GM12878 (cell line): ENCODE data around the gene VRK3. TPM values are rescaled to one million over a fixed set of nuclear protein-coding genes. Genes with fewer than 3 reads are reported as not detected.

Experiments used
- CREM ChIP-seq: IDR thresholded peaks from 2 replicates; pipeline ENCODE4 v1.6.1; 2014; ENCODE audit warnings: antibody characterized with exemption, low read depth
- GATAD2B ChIP-seq: fragments of 450-650 bp; conservative IDR thresholded peaks from 2 replicates; pipeline ENCODE4 v1.6.1; 2017; ENCODE audit warnings: low read depth, mild to moderate bottlenecking, moderate library complexity
- IKZF1 ChIP-seq: fragments of 450-650 bp; conservative IDR thresholded peaks from 2 replicates; pipeline ENCODE4 v1.6.1; 2017; ENCODE audit warnings: antibody characterized with exemption, mild to moderate bottlenecking
- MTA2 ChIP-seq: fragments of 450-650 bp; IDR thresholded peaks from 2 replicates; pipeline ENCODE4 v1.6.1; 2016; ENCODE audit warnings: low read depth, mild to moderate bottlenecking, moderate library complexity
- NBN ChIP-seq: fragments of 450-650 bp; IDR thresholded peaks from 2 replicates; pipeline ENCODE4 v1.6.1; 2016
- SKIL ChIP-seq: fragments of 450-650 bp; IDR thresholded peaks from 2 replicates; pipeline ENCODE4 v1.6.1; 2017; ENCODE audit warnings: mild to moderate bottlenecking, low read depth, inconsistent platforms; ENCODE audit not compliant: poor library complexity, severe bottlenecking
- SMC3 ChIP-seq: IDR thresholded peaks from 2 replicates; pipeline ENCODE4 v1.6.1; 2011; ENCODE audit warnings: low read length, improper control_type of control experiment, borderline replicate concordance
- YY1 ChIP-seq: IDR thresholded peaks from 2 replicates; pipeline ENCODE4 v1.6.1; 2011; ENCODE audit warnings: low read depth, mild to moderate bottlenecking, low read length
- polyA plus RNA-seq, 11 experiments: library from polyadenylated mRNA; depleted of rRNA in 4 of 11; unstranded in 6 of 11; stranded (reverse) in 5 of 11; fragments of >200 nt; fragmentation: Nextera tagmentation in 4 of 11; fragmentation: Illumina TruSeq in 1 of 11; extraction: Ambion mirVana in 4 of 11; extraction: Trizol in 1 of 11; gene quantifications; 1 replicate in 1 of 11; 2 replicates in 10 of 11; pipeline versions ENCODE4 v1.2.1 to v1.2.3, GENCODE V29; 2011 to 2016; ENCODE audit warnings: inconsistent platforms in 2 of 11, missing spikeins in 2 of 11, low read depth in 1 of 11
- total RNA-seq, 4 experiments: library from RNA; depleted of rRNA in 3 of 4; stranded (reverse); fragments of >200 nt in 3 of 4; fragmentation: Illumina TruSeq in 1 of 4; extraction: Trizol in 1 of 4; gene quantifications; 2 replicates each; pipeline versions ENCODE4 v1.2.1 to v1.2.3, GENCODE V29; 2013 to 2021
- TF ChIP-seq, protein P1 (sequence below), 3 experiments: IDR thresholded peaks in 2 of 3; conservative IDR thresholded peaks in 1 of 3; 2 replicates each; pipeline ENCODE4 v1.5.1; 2011; ENCODE audit warnings: low read depth in 3 of 3, low read length in 3 of 3, mild to moderate bottlenecking in 3 of 3, control low read depth in 2 of 3, moderate library complexity in 2 of 3, inconsistent platforms in 1 of 3, mixed read lengths in 1 of 3; ENCODE audit not compliant: control insufficient read depth in 2 of 3, insufficient read depth in 1 of 3; ENCODE audit errors: extremely low read depth in 1 of 3

The VRK3 gene
- total and polyA plus RNA-seq, 10 of the 15 experiments (the other 5 are each of a cell fraction or from before 2014, with no cell fraction given): 17.3 to 61.9 (median 35.5) TPM

DNA sequence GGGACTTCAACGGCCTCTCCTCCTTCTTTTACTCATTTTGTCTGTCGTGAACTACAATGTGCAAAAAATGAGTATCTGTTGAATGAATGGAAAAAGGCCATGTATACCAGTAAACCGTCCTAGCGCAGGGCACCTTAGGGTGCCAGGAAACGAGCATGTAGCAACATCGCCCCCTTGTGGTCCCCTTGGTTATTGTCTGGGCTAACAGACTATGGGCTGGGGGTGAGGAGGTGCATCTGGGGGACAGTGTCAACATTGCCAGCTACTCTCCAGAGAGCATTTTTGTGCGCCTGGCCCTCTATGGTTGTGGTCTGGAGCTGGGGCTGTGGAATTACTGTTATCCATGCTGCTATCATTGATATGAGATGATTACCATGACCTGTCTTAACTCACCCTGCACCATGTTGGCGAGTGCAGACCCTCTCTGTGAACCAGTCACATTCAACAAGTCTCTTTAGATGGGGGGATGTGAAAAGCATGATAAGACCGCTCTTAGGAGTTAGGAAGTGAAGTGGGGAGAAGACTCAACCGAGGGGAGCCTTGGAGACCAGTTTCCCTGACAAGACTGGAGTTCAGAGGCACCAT lies 41.4 kb downstream of the VRK3 start (continued):
- TF ChIP-seq SMC3: peak; percentile 90
- no peak for TF ChIP-seq CREM
- TF ChIP-seq, protein P1, sequence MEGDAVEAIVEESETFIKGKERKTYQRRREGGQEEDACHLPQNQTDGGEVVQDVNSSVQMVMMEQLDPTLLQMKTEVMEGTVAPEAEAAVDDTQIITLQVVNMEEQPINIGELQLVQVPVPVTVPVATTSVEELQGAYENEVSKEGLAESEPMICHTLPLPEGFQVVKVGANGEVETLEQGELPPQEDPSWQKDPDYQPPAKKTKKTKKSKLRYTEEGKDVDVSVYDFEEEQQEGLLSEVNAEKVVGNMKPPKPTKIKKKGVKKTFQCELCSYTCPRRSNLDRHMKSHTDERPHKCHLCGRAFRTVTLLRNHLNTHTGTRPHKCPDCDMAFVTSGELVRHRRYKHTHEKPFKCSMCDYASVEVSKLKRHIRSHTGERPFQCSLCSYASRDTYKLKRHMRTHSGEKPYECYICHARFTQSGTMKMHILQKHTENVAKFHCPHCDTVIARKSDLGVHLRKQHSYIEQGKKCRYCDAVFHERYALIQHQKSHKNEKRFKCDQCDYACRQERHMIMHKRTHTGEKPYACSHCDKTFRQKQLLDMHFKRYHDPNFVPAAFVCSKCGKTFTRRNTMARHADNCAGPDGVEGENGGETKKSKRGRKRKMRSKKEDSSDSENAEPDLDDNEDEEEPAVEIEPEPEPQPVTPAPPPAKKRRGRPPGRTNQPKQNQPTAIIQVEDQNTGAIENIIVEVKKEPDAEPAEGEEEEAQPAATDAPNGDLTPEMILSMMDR (IDR thresholded peaks at IDR 0.05 in 2 of 3, conservative IDR thresholded peaks at IDR 0.05 in 1 of 3; ENCODE audit: control insufficient read depth in 2 of 3, extremely low read depth in 1 of 3, insufficient read depth in 1 of 3, low read depth in 3 of 3, low read length in 3 of 3): peak; percentile 90 to 93 (median 92)
- TF ChIP-seq YY1: 0 out of 2 replicates have a peak, but pooled peaks have one; percentile 58
- TF ChIP-seq IKZF1: no peak
- TF ChIP-seq MTA2: no peak
- no peak for TF ChIP-seq NBN
- TF ChIP-seq SKIL: no peak
- no peak for TF ChIP-seq GATAD2B
